AG04450 (cell line): ENCODE data around the gene ATRAID. TPM values are rescaled to one million over a fixed set of nuclear protein-coding genes. Genes with fewer than 3 reads are reported as not detected.

Experiments used
- CTCF ChIA-PET: fragments of 300-600, 350-600 bp; formaldehyde crosslinking; extraction: SDS; loops from one replicate; lab custom pipeline; 2022; ENCODE audit warnings: antibody characterized with exemption, inconsistent platforms; lab: Charles Lee
- POLR2A ChIA-PET: fragments of 350-600 bp; formaldehyde crosslinking; extraction: SDS; loops from one replicate; lab custom pipeline; 2021; ENCODE audit warnings: antibody characterized with exemption, inconsistent platforms; lab: Yijun Ruan, JAX
- DNase-seq: peaks from one replicate; pipeline ENCODE4 v3.0.0-alpha.2; 2011; ENCODE audit warnings: low read depth, low spot score
- H3K27ac ChIP-seq: one replicate; pipeline ENCODE4 v1.5.1; 2012; ENCODE audit warnings: low read depth, low read length, control low read depth
- H3K27me3 ChIP-seq: one replicate; pipeline ENCODE4 v1.6.0; 2012; ENCODE audit warnings: low read length; ENCODE audit not compliant: control insufficient read depth, insufficient read depth
- H3K4me3 ChIP-seq: 2 replicates; pipeline ENCODE4 v1.5.1; 2011; ENCODE audit warnings: mild to moderate bottlenecking, low read depth, low read length, control low read depth
- H3K9me3 ChIP-seq: 2 replicates; pipeline ENCODE4 v1.5.1; 2012; ENCODE audit warnings: low read length; ENCODE audit not compliant: control insufficient read depth, insufficient read depth
- polyA plus RNA-seq: library from polyadenylated mRNA; depleted of rRNA; stranded (reverse); fragments of >200 nt; gene quantifications from 2 replicates; pipeline ENCODE4 v1.2.3, GENCODE V29; 2011
- TF ChIP-seq, protein P1 (sequence below): IDR thresholded peaks from 2 replicates; pipeline ENCODE4 v1.5.1; 2011; ENCODE audit warnings: low read depth, low read length, control low read depth, inconsistent platforms

The ATRAID gene
- polyA plus RNA-seq, 1 experiment, result 219 TPM

DNA sequence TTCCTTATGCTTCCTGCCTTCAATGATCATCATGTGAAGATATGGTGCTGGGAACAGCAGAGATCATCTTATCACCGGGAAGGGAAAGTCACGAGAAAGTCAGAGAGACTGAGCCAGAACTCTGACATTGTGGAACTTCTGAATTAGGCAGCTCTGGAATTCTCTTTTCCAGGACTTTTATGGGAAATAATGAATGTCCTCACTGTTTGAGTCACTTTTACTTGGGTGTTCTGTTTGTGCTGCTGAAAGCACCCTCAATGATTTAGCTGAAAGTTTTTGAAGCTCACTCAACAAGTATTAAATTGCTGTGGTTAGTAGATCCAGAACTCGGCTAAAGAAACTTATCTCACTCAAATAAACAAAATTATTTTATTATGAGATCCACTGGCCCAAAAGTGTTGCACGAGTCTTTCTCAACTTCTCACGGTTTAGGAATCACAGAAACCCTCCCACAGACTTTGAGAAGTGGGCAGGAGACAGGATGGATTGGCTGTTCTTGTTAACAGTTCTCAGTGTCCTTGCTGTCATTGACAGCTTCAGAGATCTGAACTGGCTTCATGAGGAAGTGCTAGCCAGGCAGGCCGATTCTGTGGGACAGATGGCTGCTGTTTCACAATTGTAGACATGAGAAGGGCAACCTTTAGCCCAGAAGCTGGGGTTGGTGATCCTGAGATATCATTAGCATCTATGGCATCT lies 26.4 kb upstream of the ATRAID start:
- ChIA-PET CTCF (interaction anchor here (0.6 to 3.0 kb wide), 4 partner anchors 10 to 119 kb away, joined by 3 to 13 read pairs (median 7); no protein-coding TSS in a partner anchor), POLR2A (interaction anchor here (0.6 kb wide), 1 partner anchor 647 kb away, joined by 3 read pairs; no protein-coding TSS in a partner anchor)
- Histone ChIP-seq H3K27ac (peak overlapping the region; percentile 75), H3K4me3 (0 out of 2 replicates have a peak overlapping the region, but pooled peaks have one; percentile 7), H3K9me3 (no peaks in the 10 kb centered on the region; the same call in 1 of the 2 replicates), H3K27me3 (peaks cover 2% of the 10 kb centered on the region)
- no peak for DNase-seq
- TF ChIP-seq, protein P1, sequence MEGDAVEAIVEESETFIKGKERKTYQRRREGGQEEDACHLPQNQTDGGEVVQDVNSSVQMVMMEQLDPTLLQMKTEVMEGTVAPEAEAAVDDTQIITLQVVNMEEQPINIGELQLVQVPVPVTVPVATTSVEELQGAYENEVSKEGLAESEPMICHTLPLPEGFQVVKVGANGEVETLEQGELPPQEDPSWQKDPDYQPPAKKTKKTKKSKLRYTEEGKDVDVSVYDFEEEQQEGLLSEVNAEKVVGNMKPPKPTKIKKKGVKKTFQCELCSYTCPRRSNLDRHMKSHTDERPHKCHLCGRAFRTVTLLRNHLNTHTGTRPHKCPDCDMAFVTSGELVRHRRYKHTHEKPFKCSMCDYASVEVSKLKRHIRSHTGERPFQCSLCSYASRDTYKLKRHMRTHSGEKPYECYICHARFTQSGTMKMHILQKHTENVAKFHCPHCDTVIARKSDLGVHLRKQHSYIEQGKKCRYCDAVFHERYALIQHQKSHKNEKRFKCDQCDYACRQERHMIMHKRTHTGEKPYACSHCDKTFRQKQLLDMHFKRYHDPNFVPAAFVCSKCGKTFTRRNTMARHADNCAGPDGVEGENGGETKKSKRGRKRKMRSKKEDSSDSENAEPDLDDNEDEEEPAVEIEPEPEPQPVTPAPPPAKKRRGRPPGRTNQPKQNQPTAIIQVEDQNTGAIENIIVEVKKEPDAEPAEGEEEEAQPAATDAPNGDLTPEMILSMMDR, result no peak

DNA sequence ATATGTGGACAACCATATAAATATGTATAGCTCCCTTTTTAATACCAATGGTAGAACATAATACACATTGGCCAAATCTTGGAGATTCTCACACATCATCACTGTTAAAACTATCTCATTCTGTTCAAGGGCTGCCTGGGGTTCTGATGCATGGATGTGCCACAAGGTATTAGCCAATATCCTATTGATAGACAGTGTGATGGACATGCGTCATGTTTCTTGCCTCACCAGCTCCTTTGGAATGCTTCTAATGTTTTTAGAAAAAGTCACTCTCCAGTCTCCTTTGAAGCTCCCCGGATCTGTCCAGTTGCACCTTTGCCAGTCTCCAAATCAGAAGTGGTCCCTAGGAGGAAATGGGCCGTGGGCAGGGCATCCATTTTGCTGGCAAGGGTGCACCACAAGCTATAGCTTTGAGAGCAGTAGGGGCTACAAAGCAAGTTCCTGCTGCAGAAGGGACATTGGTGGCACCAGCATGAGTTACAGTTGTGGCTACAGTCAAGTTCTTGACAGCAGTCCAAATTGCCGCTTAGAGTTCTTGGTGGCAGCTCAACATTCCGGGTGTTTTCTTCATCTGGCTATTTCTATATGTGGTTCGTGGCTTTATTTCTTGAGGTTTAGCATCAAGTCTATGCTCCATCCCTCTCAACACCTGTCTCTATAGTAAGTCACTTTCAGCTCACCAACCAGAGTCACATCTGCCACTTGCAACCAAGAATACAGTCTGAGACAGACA lies 25.1 kb upstream of the ATRAID start:
- DNase-seq, result no peak
- no peaks in the 10 kb centered on the region; the same call in 1 of the 2 replicates for H3K9me3 ChIP-seq
- no peak overlapping the region for H3K27ac ChIP-seq
- ChIA-PET POLR2A (no interaction called here), CTCF (interaction anchor here (0.7 to 3.0 kb wide), 3 partner anchors 16 to 93 kb away, joined by 5 to 13 read pairs (median 6); no protein-coding TSS in a partner anchor)
- H3K4me3 ChIP-seq, result no peak overlapping the region
- peaks cover 2% of the 10 kb centered on the region for H3K27me3 ChIP-seq
- TF ChIP-seq, protein P1, result no peak

DNA sequence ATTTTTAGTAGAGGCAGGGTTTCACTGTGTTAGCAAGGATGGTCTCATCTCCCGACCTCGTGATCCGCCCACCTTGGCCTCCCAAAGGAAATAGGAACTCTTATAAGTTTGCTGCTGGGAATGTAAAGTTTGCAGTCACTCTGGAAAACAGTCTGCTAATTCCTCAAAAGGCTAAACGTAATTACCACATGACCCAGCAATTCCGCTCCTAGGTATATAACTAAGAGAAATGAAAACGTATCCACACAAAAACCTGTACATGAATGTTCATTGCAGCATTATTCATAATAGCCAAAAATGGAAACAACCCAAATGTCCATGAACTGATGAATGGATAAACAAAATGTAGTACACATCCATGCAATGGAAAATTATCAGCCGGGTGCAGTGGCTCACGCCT lies 21.9 kb upstream of the ATRAID start:
- Histone ChIP-seq H3K27me3 (peaks cover 5% of the 10 kb centered on the region), H3K9me3 (no peaks in the 10 kb centered on the region; the same call in 1 of the 2 replicates), H3K27ac (no peak overlapping the region), H3K4me3 (no peak overlapping the region)
- CTCF ChIA-PET, result interaction anchor here (3.5 kb wide), 1 partner anchor 90 kb away, joined by 136 read pairs; no protein-coding TSS in a partner anchor
- POLR2A ChIA-PET, result no interaction called here
- DNase-seq, result no peak
- TF ChIP-seq, protein P1, result no peak

DNA sequence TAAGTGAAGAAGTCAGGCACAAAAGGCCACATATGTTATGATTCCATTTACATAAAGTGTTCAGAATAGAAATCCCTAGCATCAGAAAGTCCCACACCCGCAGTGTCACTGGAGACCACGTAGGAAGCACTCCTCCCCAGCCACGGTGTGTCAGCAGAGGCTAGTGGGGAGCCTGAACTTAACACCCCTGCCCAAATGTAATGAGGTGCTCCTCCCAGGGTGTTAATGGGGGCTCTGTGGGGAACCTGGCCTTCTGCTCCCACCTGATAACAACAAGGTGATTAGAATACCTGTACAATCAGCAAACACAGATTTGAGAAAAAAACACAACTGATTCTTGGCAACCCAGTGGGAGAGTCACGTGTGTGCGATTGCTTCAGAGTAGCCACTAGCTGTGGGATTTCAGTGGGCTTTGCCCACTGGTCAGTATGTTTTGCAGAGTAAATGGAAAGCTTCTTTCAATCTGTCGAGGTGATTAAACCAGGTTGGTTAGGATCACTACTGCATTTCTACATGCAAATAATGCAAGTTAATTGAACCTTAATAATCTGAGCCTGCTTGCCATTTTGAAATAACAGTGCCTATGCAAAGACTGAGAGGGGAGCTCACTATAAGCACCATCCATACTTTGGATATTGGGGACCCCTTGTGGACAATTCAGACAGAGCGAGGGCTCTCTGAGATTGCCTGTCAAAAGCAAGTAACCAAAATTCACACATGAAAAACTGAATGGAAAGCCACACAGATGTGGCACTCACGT lies 20.6 kb upstream of the ATRAID start:
- CTCF ChIA-PET, result interaction anchor here (0.7 to 3.5 kb wide), 27 partner anchors 9 to 345 kb away, joined by 3 to 136 read pairs (median 5); partner anchors contain the start of genes ABHD1, PREB and TCF23
- no peaks in the 10 kb centered on the region; the same call in 1 of the 2 replicates for H3K9me3 ChIP-seq
- TF ChIP-seq, protein P1, result peak; percentile 92
- peak; percentile 41 for DNase-seq
- no peak overlapping the region for H3K4me3 ChIP-seq
- POLR2A ChIA-PET, result interaction anchor here (1.0 kb wide), 1 partner anchor 57 kb away, joined by 6 read pairs; the partner anchor contains the start of gene PREB
- H3K27me3 ChIP-seq, result peaks cover 5% of the 10 kb centered on the region
- H3K27ac ChIP-seq, result no peak overlapping the region
